ENCODE measurements around the gene EEF1G.
"Not testable (repeated sequence)": the region's sequence is repeated elsewhere in the genome, so short reads cannot be mapped to it uniquely, and the experiment has no call there.

The EEF1G gene

GRCh38 chr11:62575156-62575555, 1.5 kb upstream of the EEF1G start:
- peak; percentile 49 for DNase-seq

DNA sequence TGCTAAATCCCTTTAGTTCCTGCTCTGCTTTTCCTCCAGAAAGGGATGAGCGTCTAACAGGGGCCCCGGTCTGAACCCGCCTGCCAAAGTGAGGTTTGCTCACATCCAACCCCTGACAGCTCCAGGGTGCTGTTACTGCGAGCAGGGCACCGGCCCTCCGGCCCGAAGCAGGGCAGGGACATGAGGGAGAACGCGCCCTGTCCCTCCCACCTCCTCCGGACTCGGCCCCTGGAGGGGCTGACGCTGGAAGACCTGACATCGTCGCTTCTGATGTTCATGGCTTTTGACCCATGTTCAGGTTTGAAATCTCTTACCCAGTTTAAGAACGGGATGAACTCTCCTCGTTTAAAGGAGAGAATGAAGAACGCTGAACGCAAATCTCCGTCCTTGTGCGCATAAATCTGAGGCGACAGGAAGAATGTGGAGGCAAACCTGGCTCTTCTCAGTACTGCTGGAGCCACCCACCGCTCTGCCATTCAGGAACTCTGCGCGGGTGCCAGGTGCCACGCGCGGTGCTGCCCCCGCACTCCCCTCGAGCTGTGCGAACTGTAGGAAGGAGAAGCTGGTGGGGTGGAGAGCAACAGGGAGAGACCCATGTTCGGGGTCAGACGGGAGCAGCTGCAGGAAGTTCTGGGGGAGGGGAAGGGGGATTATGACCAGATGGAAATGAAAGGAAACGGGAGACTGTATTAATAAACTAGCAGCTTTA, 826 bp upstream of the EEF1G start:
- peak; percentile 47 for DNase-seq

DNA sequence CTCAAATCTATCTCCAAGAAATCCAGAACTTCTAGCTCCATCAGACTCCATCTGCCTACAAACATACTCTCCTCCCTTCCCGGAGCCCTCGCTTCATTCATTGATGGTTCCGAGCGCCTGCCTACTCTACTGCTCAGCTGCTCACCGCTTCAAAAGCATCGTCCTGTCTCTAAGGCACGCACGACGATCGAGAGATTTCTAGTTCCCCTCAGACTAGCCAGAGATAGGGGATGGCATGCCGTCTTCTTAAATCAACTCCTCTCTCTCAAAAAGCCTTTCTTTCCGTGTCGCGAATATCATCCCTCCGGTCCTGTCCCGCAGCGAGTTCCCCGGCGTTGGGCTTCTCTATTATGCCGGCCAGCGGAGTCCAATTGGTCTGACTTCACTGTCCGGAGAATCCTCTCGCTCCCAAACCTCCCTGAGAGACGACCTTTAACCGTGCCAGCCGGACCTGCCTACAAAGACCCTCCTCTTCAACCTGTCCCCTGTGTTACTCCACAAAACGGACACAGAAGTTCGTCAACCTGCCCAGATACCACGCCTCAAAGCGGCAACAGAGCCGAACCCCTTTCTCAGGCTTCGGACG, 592 bp downstream of the EEF1G start:
- peak; percentile 18 for DNase-seq

- no peak for DNase-seq
Observed at GRCh38 chr11:62572431-62572830, 1.3 kb downstream of the EEF1G start.

DNA sequence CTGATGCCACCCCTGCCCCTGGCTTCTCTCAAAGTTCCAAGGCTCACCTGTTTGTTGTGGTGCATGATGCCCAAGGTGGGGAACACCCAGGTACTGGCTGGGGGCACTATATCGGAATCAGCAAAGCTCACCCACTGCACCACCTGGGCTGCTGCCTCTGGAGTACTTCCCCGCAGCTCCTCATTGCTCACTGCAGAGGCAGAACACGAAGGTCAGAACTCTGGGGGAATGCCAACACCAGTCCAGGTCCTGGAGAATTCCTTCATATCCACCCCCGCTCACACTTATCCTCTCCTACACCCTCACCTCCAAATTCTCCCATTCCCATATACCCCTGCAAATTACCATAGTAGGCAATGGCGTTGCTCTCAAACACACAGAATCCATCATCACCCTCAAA, 2.2 kb downstream of the EEF1G start:
- DNase-seq: not testable (repeated sequence)

DNA sequence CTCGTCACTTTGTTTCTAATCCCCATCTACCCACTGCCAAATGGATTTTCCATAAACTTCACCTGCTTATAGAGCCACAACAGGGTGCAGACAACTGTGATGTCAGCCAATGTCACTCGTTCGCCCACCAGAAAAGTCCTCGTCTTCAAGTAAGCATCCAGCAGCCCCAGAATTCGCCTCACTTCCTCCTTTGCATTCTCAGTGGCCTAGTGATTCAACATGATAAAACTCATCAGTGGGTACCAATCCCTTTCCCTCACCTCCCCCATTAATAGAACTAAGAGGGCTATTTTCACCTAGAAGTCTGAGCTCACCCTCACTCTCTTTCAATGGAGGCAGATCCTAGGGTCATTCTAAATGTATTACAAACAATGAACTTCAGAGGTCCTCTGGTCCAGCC, 2.8 kb downstream of the EEF1G start:
- not testable (repeated sequence) for DNase-seq

DNA sequence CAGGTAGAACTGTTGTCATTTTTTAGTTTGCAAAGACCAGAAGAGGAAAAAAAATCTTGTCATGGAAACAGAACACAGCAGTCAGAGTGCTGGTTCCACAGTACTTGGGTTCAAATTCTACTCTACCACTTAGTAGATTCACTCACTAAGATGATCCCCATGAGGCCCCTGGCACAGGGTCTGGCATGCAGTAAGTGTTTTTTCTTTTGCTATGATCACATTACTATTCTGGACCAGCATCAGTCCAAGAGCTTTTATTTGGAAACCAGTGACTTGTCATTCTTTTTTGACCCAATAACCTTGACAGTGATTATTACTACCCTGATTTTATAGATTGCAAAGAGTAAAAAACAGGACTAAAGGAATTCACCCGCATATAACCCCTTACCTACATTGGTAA, 4.1 kb downstream of the EEF1G start:
- DNase-seq: no peak

- DNase-seq: no peak
Observed at GRCh38 chr11:62567018-62567633, 6.6 kb downstream of the EEF1G start.

- no peak for DNase-seq
Observed at GRCh38 chr11:62566247-62566646, 7.4 kb downstream of the EEF1G start.

- no peak for DNase-seq
Observed at GRCh38 chr11:62565100-62565802, 8.4 kb downstream of the EEF1G start.

DNA sequence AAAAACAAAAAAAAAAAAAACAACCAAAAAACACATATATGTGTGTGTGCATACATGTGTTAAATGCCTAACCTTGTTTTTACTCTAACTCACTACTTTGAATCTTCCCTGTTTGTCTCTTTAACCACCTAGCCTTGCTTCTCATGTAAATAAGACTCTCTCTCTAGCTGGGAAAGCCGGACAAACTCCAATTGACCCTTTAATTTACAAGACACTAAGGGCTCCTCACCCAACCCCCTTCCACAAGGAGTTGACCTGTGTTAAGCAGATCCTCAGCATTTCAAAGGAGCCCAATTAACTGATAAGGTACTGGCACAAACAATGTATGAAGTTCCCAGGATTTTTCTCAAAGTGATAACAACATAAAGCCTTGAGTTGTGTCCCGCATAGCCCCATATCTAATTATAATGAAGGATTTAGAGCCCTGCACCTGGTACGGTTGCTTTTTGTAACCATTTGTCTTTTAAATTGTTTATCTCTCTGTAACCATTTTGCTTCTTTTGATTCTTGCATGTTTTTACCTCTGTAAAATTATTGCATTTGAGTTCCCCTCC, 11.9 kb downstream of the EEF1G start:
- DNase-seq: not testable (repeated sequence)

DNA sequence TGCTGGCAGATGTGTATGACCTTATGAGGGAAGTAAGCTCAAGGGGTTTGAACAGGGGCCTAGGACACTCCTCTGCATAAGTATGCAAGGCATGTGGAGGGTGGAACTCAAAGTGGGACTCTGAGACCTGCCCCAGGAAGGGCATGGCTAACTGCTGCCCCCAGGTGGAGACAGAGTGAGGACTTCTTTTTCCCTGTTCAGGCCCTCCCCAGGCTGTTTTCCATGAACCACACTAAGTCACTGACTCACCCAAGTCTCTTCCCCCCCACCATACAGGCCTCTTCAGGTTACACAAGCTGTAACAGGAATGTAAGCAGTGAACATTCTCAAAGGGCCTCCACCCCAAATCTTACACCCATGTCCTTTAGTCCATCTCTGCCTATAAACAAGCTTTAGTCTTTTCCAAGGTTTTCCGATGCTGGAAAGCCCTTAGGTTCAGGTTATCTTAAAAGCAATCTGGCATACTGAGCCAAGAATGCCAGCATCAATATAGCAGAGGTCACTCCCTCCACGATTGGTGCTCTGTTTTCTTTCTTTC, 13.1 kb downstream of the EEF1G start:
- no peak for DNase-seq

DNA sequence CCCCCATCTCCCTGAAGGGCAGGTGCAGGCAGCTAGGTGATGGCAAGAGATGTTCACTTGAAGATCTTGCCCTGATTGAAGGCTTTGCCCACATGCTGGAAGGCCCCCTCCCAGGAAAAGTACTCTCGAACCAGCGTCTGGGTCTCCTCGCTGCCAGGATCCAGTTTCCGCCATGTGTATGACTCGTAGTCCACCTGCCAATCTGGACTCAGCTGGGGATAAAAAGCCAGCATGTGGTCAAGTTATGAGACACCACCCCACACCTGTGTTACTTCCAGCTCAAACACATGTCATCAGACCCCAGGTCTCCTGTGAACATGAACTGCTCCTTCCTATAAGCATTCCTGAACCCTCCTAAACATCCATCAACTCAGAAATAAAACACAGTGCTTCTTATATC, 14.1 kb downstream of the EEF1G start:
- not testable (repeated sequence) for DNase-seq

- no peak for DNase-seq
Observed at GRCh38 chr11:62559204-62559603, 14.5 kb downstream of the EEF1G start.

DNA sequence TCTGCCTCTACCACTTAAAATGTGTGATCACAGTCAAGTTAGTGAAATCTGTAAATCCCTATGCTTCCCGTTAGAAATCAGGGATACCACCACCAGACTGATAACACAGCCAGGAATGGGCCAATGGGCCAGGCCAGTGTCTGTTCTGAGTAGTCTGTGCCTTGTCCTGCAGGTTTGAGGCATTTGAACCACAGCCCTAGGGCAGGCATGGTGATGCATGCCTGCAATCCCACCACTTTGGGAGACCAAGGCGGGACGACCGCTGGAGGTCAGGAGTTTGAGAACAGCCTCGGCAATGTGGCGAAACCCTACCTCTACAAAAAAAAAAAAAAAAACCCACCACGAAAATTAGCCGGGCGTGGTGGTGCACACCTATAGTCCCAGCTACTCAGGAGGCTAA, 15.0 kb downstream of the EEF1G start:
- no peak for DNase-seq

DNA sequence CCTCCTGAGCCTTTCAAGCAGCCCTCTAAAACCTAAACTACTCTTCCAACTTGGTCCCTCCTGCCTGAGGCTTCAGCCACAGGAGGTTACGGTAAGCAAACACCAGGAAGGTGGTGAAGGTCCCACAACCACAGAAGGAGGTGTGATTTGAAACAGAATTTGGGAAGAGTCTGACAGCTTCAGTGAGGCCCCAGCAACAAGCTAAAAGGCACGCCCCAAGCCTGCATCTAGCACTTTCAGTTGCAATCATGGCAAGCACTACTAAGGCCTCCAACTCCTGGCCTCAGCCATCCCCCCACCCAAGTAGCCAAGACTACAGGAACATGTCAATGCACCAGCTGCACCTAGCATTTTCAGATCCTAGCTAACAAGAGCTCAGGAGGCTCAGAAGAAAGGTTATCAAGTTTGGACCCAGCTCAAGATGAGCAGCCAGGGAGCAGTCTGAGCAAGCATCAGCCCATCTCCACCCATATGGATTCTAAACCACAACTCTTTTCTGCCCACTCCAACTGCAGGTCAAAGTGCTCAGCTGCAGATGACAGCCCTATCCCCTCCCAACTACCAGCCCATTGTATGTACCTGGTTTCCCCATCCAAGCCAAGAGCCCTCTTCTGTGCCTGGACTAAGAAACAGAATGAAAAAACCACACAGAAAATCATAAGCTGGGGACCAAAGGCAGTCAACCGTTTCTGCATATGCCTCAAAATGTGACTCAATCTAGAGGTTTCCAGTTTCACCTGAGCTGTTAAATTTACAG, 16.6 kb downstream of the EEF1G start:
- DNase-seq: no peak

DNA sequence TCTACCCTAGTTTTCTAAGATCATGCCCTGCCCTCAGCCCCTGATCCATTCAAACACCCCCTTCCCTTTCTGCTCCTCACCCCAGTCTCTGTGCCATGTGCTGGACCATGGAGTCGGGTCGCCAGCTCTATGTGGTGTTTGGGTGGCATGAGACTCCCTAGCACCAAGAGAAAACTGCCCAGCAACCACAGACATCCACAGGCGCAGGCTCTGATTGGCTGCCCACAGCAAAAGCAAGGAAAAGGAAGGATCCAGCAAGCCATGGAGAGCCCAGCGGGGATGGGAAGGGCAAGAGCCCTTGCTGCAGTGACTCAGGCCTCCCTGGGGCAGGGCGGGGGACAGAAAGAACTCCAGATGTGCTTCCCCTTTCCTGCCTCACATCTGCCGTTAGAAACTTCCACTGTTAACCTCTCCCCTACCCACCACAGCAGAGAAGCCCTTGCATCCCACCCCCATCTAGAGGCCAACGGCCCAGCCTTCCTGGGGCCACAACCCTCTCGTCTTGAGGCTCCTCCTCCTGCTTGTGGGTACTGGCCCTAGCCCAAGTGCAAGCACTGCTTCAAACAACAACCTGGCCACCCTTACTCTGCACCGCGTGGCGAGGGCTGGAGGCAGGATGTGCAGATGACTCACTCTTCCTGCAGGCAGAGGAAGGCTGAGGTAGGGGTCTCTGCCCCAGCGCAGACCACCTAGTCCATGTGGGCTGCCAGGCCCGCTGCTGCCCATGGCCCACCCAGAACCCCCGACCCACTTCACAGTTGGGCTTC, 17.4 kb downstream of the EEF1G start:
- peak; percentile 10 for DNase-seq

GRCh38 chr11:62555464-62556107, 18.1 kb downstream of the EEF1G start:
- no peak for DNase-seq

- no peak for DNase-seq
Observed at GRCh38 chr11:62554387-62555167, 19.1 kb downstream of the EEF1G start.

DNA sequence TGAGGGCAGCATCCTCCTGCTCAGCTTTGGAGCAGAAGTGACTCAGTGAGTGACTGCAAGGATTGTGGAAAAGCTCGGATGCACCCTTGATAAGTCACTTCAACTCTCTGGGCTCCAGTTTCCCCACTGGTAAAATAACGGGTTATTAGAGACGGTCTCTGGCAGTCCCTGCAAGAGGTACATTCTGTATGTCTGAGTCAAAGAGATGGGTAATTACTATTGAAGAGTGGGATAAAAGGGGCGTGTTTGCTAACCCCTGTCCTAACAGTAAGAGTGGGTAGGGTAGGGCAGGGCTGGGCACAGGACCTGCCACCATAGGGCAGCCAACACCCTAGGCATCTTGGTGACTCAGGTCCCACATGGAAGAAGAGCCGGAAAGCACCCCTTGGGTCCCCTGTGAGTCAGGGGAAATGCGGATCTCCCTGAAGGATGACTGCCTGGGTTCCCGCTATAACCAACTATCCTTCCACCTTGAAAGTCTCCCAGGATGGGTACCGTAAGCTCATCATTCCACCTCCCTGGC, 19.8 kb downstream of the EEF1G start:
- no peak for DNase-seq
